Memory B cell (primary cell): Measurements from ENCODE around the gene TANK.
"Not testable (repeated sequence)": the region's sequence is repeated elsewhere in the genome, so short reads cannot be mapped to it uniquely, and the experiment has no call there.

Source experiments
- ATAC-seq: fragments of 150-1000 bp; cut with Tn5 transposase; 2 replicates; pipeline ENCODE4 v1.10.0; 2021; ENCODE audit warnings: low read depth, mild to moderate bottlenecking, moderate library complexity
- DNase-seq, 2 donors: peaks; one replicate each; pipeline ENCODE4 v3.0.0; 2022; ENCODE audit warnings: low spot score in 2 of 2
- H3K27ac Mint-ChIP-seq: one replicate; pipeline ENCODE4 v1.8.0; 2022; ENCODE audit warnings: mild to moderate bottlenecking, moderate library complexity, mixed read lengths
- H3K27me3 Mint-ChIP-seq: one replicate; pipeline ENCODE4 v1.8.0; 2022; ENCODE audit warnings: mixed read lengths
- H3K36me3 Mint-ChIP-seq: one replicate; pipeline ENCODE4 v1.8.0; 2022; ENCODE audit warnings: mild to moderate bottlenecking, mixed read lengths
- H3K4me1 Mint-ChIP-seq: one replicate; pipeline ENCODE4 v1.8.0; 2022; ENCODE audit warnings: mixed read lengths
- H3K4me3 Mint-ChIP-seq: one replicate; pipeline ENCODE4 v1.8.0; 2022; ENCODE audit warnings: mild to moderate bottlenecking, moderate library complexity, mixed read lengths
- H3K9me3 Mint-ChIP-seq: one replicate; pipeline ENCODE4 v1.8.0; 2022; ENCODE audit warnings: mixed read lengths

TANK gene

DNA sequence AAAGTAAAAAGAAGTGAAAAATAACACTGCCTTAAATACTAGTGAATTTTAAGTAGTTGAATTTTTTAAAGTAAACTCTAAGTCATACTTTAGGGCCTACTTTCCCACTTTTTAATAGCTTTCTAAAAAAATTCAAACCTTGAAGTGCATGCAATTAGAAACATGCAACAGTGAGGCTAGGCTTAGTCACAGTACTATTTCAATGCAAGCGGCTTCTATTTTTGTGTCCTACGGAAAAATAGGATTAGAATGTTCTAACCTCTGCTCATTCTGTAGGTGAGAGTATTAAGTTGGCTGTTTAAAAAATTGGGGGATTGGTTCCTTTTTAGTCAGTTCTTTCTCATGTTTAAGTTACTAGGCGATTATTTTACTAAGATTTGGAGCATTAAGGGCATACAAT, 108.9 kb downstream of the TANK start:
- no peaks in the 10 kb centered on the region for H3K36me3 Mint-ChIP-seq
- H3K4me1 Mint-ChIP-seq, result no peaks in the 10 kb centered on the region
- no peaks in the 10 kb centered on the region for H3K9me3 Mint-ChIP-seq
- no peak overlapping the region for H3K27ac Mint-ChIP-seq
- ATAC-seq (no peak), DNase-seq (no peak)
- H3K27me3 Mint-ChIP-seq, result no peaks in the 10 kb centered on the region
- no peak overlapping the region for H3K4me3 Mint-ChIP-seq

DNA sequence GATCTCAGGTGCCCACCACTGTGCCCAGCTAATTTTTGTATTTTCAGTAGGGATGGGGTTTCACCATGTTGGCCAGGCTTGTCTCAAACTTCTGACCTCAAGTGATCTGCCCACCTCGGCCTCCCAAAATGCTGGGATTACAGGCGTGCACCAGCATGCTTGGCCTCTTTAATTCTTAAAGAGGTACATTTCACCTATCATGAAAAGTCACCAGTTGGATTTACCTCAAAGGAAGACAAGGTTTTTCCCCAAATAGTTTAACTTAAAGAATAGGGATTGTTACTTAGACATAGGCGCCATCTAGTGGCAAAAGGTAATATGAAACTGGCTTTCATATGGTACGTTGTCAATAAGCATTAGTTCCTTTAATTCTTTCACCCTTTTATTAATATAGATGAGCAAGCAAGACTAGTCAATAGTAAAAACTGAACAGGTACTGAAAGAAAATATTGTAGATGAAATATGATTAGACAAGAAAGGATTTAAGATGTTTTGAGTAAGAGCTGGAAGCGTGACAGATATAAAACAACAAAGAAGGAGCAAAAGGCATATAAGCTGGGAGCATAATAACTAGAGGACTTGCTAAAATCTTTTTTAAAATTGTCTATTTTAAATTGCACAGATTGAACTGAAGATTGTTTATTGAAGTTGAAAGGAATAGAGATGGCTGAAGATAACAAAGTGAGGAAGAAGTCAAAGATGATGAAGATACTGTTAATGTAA, 113.0 kb downstream of the TANK start:
- Mint-ChIP-seq H3K27ac (no peak overlapping the region), H3K4me3 (no peak overlapping the region), H3K36me3 (no peaks in the 10 kb centered on the region), H3K9me3 (no peaks in the 10 kb centered on the region), H3K4me1 (no peaks in the 10 kb centered on the region), H3K27me3 (peaks cover 2% of the 10 kb centered on the region)
- ATAC-seq (peak; percentile 61), DNase-seq (peak; percentile 31 to 52)

DNA sequence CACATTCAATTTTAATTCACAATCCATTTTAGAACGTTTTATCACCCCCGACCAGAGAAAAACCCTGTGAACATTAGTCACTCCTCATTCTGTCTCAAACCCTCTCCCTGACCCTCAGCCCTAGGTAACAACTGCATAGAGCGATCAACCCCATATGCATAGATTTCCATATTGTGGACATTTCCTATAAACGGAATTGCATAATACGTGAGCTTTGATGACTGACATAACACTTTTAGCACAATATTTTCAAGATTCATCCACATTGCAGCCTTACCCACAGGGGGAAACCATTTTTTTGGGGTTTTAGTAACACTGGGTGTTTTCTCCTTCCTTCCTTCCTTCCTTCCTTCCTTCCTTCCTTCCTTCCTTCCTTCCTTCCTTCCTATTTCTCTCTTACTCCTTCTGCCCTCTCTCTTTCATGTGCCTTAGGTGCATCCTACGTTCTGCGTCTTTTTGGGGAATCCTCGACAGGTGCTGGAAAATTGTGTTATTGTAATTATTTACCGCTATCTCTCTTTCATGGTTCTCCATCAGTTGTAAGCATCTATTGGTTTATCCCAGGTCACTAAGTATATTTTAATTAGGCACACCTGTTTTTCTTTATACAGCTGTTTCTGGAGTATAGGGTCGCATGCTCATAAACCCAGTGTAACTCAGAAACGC, 118.5 kb downstream of the TANK start:
- H3K4me1 Mint-ChIP-seq, H3K4me3 Mint-ChIP-seq, H3K36me3 Mint-ChIP-seq: not testable (repeated sequence)

DNA sequence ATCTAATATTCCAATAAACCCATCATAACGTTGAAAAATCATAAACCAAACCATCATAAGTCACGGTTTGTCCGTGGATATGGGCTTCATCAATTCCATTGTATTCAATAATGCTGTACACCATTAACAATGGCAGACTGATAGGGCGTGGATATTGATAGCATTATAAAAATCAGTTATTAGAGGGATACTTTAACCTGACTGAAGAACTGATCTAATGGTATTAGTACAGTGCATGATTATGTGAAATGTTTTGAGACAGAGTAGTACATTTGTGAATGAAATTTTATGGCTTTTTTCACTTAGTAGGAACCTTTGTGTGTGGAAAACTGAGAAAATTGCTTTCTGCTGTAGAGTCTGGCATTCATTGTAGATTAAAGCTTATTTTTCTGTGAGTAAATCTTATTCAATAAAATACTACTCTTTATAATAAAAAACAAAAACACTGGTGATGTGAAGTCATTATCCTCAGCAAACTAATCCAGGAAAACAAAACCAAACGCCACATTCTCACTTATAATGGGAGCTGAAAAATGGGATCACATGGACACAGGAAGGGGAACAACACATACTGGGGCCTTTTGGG, 119.1 kb downstream of the TANK start:
- not testable (repeated sequence) for H3K9me3 Mint-ChIP-seq, H3K36me3 Mint-ChIP-seq, H3K4me1 Mint-ChIP-seq, DNase-seq, H3K27ac Mint-ChIP-seq, H3K27me3 Mint-ChIP-seq, H3K4me3 Mint-ChIP-seq, ATAC-seq

More for the DNA sequence above, 118.5 kb downstream of the TANK start:
- ATAC-seq, H3K27ac Mint-ChIP-seq, H3K27me3 Mint-ChIP-seq, H3K9me3 Mint-ChIP-seq: not testable (repeated sequence)
- DNase-seq, result peak in 1 of 2 donors; percentile 25

GRCh38 chr2:161280906-161281323, 120.7 kb downstream of the TANK start:
- not testable (repeated sequence) for H3K27ac Mint-ChIP-seq, H3K9me3 Mint-ChIP-seq, H3K27me3 Mint-ChIP-seq, ATAC-seq, H3K36me3 Mint-ChIP-seq, H3K4me3 Mint-ChIP-seq, H3K4me1 Mint-ChIP-seq
- peak in 1 of 2 donors; percentile 19 for DNase-seq

DNA sequence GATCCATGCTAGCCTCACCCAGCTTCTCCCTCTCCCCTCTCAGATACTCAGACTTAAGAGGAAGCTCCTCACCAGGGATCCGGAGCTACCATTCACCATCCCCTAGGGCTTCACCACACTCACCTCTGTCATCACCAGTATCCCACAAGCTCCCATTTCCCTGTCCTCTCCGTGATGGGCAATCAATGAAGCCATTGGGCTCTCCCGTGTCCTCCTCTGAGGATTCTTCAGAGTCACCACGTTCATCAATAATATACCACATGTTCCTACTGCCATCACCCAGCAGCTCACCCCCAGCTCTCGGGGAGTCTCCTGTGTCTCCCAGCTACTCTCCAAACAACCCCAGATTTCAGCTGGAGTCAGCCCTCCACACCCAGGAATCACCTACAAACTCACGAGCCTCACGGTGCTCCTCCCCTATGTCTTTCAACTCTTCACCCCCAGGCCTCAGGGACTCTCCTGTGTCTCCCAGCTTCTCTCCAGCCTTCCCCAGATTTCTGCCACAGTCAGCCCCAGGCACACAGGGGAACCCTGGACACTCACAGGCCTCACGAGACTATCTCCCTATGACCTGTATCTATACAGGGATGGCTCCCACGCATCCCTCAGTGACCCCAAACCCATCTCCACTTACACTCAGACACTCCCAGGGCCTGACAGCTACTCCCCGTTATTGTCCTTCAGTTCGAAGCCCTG, 121.5 kb downstream of the TANK start:
- H3K27me3 Mint-ChIP-seq, H3K9me3 Mint-ChIP-seq, ATAC-seq, DNase-seq, H3K27ac Mint-ChIP-seq, H3K4me1 Mint-ChIP-seq, H3K4me3 Mint-ChIP-seq, H3K36me3 Mint-ChIP-seq: not testable (repeated sequence)

DNA sequence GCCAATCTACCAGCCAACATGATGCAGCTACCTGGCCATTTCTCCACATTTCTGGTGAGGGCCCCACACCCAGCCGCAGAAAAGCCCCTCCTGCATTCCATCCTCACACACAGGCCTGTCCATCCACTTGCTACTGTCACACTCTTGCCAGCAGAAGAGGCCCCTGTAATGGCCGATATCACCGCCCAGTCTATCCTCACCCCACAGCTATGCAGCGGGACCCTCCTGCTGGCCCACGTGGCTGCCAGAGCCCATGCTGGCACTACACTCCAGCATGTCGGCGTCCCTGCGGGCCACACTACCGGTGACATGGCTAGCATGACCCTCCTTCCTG, 122.0 kb downstream of the TANK start:
- not testable (repeated sequence) for H3K36me3 Mint-ChIP-seq, DNase-seq, H3K27ac Mint-ChIP-seq, ATAC-seq, H3K4me3 Mint-ChIP-seq, H3K27me3 Mint-ChIP-seq, H3K4me1 Mint-ChIP-seq, H3K9me3 Mint-ChIP-seq

DNA sequence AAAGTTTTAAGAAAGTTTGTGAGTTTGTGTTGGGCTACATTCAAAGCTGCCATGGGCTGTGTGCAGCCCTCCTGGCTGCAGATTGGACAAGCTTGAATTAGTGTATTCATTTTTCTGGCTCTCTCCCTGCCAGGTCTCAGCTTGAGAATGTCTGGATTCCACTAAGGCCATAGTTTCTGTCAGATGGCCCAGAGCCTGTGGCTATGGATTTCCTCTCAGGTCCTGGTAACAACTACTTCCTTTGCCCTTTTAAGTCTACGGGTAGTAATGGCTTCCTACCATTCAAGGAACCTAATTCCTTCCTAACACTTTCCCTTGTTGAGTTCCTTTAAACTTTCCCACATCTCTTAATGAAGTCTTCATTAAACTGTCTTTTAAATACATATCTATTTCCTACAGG, 123.7 kb downstream of the TANK start:
- H3K36me3 Mint-ChIP-seq, result no peaks in the 10 kb centered on the region
- H3K4me1 Mint-ChIP-seq, result no peaks in the 10 kb centered on the region
- H3K27ac Mint-ChIP-seq, result no peak overlapping the region
- no peak for DNase-seq
- no peaks in the 10 kb centered on the region for H3K9me3 Mint-ChIP-seq
- peaks cover 2% of the 10 kb centered on the region for H3K27me3 Mint-ChIP-seq
- no peak for ATAC-seq
- no peak overlapping the region for H3K4me3 Mint-ChIP-seq
